Astrocyte of the cerebellum (primary cell): ENCODE measurements around the gene RAPGEF5.

Experiments used
- DNase-seq: peaks from one replicate; pipeline ENCODE4 v3.0.0-alpha.2; 2011; ENCODE audit warnings: low read depth
- H3K4me3 ChIP-seq: 2 replicates; pipeline ENCODE4 v1.5.1; 2011; ENCODE audit warnings: mild to moderate bottlenecking, low read depth, low read length, moderate library complexity
- CTCF ChIP-seq: IDR thresholded peaks from 2 replicates; pipeline ENCODE4 v1.5.1; 2012; ENCODE audit warnings: low read length, low read depth, moderate library complexity, mild to moderate bottlenecking; ENCODE audit errors: missing control alignments
- in situ Hi-C: cut with HindIII; loops from 2 replicates; pipeline ENCODE4 v1.10.0; 2017; ENCODE audit warnings: low sequenced_read_pairs

The RAPGEF5 gene

GRCh38 chr7:22219739-22220493, 137.0 kb downstream of the RAPGEF5 start:
- no peak overlapping the region for H3K4me3 ChIP-seq
- in situ Hi-C loops = no loop called here
- no peak for DNase-seq
- no peak for TF ChIP-seq CTCF

DNA sequence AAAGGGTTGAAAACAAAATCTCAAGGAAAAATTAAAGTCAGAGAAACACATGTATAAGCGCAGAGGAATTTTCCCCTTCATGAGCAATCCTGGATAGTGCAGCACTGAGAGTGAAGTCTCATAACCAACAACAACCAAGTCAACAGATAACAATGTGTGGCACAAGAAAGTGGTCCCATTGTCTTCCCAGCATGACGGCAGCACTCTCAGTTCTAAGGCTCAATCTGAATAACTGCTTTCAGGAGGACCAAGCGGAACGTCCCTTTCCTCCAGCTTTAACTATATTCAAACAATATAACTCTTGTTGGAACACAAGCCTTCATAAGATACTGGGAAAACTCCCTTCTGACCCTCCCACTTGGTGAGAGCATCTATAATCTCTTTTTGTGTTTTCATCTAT, 137.9 kb downstream of the RAPGEF5 start:
- no peak for DNase-seq
- in situ Hi-C loops = no loop called here
- TF ChIP-seq CTCF = no peak
- H3K4me3 ChIP-seq = no peak overlapping the region

DNA sequence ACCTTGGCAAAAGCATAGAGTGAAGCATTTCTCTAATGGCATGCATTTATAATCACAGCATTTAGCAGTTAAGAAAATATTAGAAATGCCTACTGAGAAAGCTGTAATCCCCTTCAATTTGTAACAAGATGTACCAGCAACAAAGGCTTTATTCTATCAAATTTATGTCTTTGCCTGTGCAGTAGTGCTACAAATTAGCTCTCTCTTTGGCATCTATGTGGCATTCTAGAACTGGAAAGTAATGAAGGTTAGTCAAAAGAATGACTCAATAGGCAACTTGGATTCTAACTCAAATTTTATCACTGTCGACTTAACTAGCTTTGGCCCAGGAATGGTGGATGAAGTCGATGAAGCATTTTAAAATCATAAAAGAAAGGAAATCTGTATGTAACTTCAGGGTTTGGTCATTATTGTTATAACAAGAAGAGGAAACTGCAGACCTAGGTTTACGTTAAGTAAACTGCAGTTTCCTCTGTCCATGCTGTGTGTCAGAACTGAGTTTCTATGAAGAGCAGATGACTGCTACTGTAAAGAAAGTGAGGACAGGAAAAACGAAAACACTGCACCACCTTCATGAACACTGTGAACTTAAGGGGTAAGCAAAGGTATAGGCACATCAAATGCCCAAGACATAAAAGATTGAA, 140.0 kb downstream of the RAPGEF5 start:
- H3K4me3 ChIP-seq = no peak overlapping the region
- no peak for TF ChIP-seq CTCF
- in situ Hi-C loops = no loop called here
- no peak for DNase-seq

- no peak overlapping the region for H3K4me3 ChIP-seq
- TF ChIP-seq CTCF = no peak
- in situ Hi-C loops = no loop called here
- DNase-seq = no peak
These were observed 140.6 kb downstream of the RAPGEF5 start for GRCh38 chr7:22216309-22216708.

DNA sequence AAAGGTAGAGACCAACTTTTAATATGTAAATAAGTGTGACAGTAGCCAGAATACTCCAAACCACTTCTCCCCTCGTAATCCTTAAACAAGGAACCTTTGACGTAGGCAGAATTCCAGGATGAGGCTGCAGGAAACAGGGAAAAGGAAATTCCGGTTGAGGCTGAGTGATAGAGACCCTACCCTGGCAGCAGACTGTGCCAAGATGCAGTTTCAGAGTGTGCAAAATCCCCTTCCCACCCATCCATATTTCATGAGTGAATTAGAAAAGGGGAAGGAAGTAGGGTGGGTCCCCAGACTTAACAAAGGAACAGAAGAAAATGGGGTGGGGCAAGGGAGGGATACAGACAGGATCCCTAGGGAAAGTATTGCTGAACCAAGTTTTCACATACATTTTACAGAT, 143.0 kb downstream of the RAPGEF5 start:
- no peak for DNase-seq
- no peak overlapping the region for H3K4me3 ChIP-seq
- TF ChIP-seq CTCF = no peak
- in situ Hi-C loops = no loop called here

DNA sequence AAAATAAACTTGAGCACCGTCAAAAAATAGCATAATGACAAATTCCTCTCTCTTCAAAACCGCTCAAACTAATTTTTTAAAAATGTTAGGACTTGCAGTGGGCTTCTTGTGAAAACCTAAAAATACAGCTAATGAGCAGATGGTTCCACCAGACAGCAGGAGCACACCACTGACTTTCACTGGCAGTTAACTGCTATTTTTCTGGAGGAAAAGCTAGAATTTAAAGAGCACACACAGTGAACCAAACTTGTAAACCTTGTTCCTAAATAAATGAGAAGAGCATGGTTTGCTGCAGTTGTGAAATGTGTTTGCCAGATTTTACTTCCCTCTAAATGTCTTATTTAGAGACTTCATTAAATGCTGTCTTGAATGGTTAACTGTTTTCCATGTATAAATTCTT, 143.9 kb downstream of the RAPGEF5 start:
- in situ Hi-C loops = no loop called here
- DNase-seq = no peak
- TF ChIP-seq CTCF = no peak
- no peak overlapping the region for H3K4me3 ChIP-seq
